GM19324 (cell line): ENCODE data around the gene OR5D18.
"Not testable (repeated sequence)": the region's sequence is repeated elsewhere in the genome, so short reads cannot be mapped to it uniquely, and the experiment has no call there.

Experiments used
- ATAC-seq: cut with Tn5 transposase; IDR thresholded peaks from one replicate; pipeline ENCODE4 v1.9.1; 2021; ENCODE audit warnings: mild to moderate bottlenecking, moderate library complexity; ENCODE audit not compliant: unreplicated experiment, low FRiP score

Gene OR5D18

DNA sequence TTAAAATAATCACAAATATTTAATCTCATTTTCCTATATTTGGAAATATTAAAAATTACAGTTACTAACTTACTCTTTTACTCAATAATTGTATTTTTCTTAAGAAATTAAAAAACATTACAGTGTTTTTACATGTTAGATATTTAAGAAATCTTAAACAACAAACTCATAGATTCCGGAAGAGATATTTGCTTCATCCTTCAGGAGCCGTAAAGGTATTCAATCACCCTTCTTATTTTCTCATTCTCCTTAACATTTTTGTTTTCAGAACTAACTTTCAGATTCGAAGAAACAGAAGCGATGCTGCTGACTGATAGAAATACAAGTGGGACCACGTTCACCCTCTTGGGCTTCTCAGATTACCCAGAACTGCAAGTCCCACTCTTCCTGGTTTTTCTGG is at the start of gene OR5D18:
OR5D18 (plus strand) TSS at position 301 of the 400 bp plus-strand sequence; CDS start at position 301, 0 bp downstream.
- no peak for ATAC-seq

DNA sequence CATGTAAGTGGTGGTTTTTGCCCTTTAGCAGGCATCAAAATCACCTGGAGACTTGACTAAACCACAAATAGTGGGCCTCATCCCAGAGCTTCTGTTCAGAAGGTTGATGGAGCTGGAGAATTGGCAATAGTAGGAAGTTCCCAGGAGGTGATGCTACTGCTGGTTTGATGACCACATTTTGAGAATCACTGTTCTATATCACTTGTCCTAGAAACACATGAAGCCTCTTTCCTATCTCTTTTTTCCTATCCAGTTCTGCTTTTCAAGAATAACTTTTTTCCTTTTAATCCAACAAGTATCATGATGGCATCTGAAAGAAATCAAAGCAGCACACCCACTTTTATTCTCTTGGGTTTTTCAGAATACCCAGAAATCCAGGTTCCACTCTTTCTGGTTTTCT is 46.3 kb upstream of the OR5D18 start, which contains the start of gene OR5D13:
OR5D13 (plus strand) TSS at position 301 of the 400 bp plus-strand sequence; CDS start at position 301, 0 bp downstream.
- no peak for ATAC-seq

DNA sequence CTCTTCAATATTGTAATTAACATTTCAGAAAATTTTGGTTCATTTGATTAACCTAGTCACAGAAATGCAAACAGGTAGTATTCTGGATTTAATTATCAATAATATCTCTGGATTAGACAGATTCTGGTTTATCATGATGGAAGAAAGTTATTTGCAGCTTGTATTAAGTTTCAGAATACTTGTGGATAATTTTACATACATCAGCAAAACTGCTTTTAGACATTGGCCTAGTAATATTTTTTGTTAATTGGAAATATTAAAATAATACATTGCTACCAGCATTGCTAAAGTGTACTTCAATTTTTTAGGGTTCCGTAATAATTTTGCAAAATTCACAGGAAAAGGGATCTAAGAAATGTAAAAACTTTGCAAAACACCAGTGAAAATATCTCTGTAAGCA is 27.8 kb upstream of the OR5D18 start:
- no peak for ATAC-seq

DNA sequence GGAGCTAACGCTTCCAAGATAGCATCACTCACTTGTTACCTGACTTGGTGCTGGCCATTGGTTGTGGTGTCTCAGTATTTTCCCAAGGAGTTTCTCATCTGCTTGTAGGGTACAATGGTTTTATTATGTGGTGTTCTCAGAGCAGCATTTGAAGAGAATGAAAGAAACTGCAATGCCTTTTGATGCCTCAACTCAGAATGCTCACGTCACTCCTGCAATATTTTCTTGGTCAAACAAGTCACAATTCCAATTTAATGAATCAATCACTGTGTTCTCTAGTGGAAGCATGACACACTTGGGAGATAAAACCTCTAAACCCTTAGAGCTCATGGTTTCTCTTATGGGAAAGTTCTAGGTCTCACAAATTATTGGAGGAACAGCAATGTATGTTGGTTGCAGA is 26.1 kb upstream of the OR5D18 start:
- ATAC-seq = no peak

DNA sequence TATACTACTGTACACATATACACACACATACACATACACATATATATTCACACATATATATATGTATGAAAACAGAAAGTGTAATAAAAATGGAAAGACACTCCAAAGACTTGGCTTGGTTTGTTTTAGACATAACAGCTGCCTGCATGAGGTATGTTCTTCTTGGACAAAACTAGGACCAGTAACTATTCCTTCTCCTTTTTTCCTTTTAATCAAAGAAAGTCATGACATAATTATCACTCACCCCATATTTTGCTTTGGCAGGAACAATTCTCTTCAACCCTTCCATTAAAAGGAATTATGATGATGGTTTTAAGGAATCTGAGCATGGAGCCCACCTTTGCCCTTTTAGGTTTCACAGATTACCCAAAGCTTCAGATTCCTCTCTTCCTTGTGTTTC is 24.2 kb upstream of the OR5D18 start, which contains the start of gene OR5D14:
OR5D14 (plus strand) TSS at position 301 of the 400 bp plus-strand sequence; CDS start at position 301, 0 bp downstream.
- no peak for ATAC-seq

GRCh38 chr11:55806248-55806647 is 13.2 kb upstream of the OR5D18 start:
- no peak for ATAC-seq

DNA sequence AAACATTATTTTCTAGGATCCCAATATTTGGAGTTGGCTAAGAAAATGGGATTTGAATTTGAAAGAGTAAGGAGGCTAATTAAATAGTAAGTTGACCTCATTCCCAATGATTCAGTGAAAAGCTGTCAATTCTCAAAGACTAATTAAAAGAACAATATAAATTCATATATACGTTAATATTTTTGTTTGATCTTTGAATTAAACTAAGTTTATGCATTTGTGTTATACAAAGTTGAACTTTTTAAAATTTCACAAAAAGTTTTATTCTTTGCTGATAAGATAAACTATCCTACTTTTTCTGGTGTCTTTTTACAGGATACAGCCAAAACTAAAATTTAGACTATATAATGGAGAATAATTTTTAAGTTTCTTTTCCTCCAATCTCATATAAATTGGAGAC is 8.4 kb upstream of the OR5D18 start, which contains the start of gene OR5L1:
OR5L1 (plus strand) TSS at position 301 of the 400 bp plus-strand sequence. CDS start 100 bp downstream, outside the sequence.
- ATAC-seq = no peak

DNA sequence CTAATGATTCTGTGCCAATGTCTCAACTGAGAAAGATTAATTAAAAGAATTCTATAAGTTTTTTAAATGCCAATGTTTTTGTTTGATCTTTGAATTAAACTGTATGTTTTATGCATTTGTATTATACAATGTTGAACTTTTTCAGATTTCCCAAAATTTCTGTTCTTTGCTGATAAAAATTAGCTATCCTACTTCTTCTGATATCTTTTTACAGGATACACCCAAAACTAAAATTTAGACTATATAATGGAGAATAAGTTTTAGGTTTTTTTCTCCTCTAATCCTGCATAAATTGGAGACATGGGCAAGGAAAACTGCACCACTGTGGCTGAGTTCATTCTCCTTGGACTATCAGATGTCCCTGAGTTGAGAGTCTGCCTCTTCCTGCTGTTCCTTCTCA is 7.5 kb downstream of the OR5D18 start, which contains the start of gene OR5L2:
OR5L2 (plus strand) TSS at position 301 of the 400 bp plus-strand sequence; CDS start at position 301, 0 bp downstream.
- ATAC-seq = no peak

- no peak for ATAC-seq
Observed at GRCh38 chr11:55838452-55838851, 19.0 kb downstream of the OR5D18 start, which contains the start of gene OR5D16. TSS of gene OR5D16 (plus strand) at chr11:55838752. CDS start at chr11:55838752, 0 bp downstream.

GRCh38 chr11:55847453-55847852 is 28.0 kb downstream of the OR5D18 start:
- no peak for ATAC-seq

DNA sequence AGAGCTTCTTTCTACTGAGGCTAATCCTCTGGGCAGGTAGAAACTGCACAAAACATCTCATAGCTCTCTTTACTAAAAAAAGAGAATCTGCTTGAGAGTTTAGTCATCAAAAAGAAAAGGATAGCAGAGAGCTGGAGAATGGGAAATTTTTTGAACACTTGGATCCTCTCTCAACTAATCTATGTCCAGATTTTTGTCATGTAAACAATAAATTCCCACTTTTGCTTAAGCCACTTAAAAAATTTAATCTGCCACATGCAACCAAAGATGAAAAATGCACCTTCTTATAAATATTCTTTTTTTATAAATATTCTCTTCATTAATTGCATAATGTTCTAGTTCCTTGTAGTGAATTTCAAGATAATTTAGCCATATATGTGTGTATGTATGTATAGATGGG is 29.6 kb downstream of the OR5D18 start:
- ATAC-seq = no peak

DNA sequence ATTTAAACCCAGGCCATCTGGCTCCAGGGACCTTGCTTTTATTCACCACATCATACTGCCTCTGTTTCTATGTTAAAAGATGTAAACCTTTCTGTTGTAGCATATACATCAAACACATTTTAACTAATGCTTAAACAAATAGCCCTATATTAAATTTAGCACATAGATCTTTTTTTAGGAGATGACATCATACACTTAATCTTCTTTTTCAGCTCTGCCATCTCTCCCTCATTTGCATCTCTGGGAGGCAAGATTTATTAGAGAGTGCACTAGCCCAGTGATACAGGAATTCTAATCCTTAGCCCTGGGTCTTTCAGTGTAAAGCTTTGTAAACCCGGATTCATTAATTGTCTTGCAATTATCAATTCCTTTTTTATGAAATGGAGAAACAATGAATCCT is 32.7 kb downstream of the OR5D18 start:
- ATAC-seq = no peak

DNA sequence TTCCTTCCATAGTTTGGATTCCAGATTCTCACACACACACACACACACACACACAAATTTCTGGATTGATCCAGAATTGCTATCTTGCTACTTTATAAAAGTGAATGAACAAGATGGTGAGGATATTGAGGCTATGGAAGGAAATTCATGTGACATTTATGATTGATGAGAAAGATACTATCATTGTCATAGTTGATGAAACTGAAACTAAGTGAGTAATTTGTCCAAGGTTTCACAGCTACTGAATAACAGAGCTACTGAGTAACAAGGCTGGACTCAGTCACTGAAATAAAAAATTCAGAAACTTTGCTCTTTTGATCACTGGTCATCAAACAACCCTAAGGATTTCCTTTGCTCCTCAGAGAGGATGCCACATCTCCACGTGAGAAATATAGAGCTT is 35.3 kb downstream of the OR5D18 start:
- ATAC-seq = peak; percentile 49

- not testable (repeated sequence) for ATAC-seq
Observed at GRCh38 chr11:55867354-55867753, 47.9 kb downstream of the OR5D18 start.
